Activated naive CD4-positive, alpha-beta T cell treated with anti-CD3 and anti-CD28 coated beads for 36 hours (primary cell): ENCODE data around the gene IL17C. TPM values are rescaled to one million over a fixed set of nuclear protein-coding genes. Genes with fewer than 3 reads are reported as not detected.
A peak's percentile ranks its signal among the peaks of the same experiment; 100 is the strongest.

Experiments used
- CTCF ChIA-PET: fragments of 350-600 bp; sonication (Branson Sonifier 250); formaldehyde crosslinking; loops from one replicate; lab custom pipeline; 2021; ENCODE audit warnings: antibody characterized with exemption; lab: Charles Lee
- DNase-seq: peaks from one replicate; pipeline ENCODE4 v3.0.0-alpha.2; 2020
- H3K27ac Mint-ChIP-seq: one replicate; pipeline ENCODE4 v1.8.0; 2021; ENCODE audit warnings: mild to moderate bottlenecking, mixed read lengths
- H3K27me3 Mint-ChIP-seq: one replicate; pipeline ENCODE4 v1.8.0; 2021; ENCODE audit warnings: low read depth, mixed read lengths
- H3K36me3 Mint-ChIP-seq: one replicate; pipeline ENCODE4 v1.8.0; 2021; ENCODE audit warnings: low read depth, mixed read lengths
- H3K4me1 Mint-ChIP-seq: one replicate; pipeline ENCODE4 v1.8.0; 2021; ENCODE audit warnings: low read depth, mixed read lengths
- H3K4me3 Mint-ChIP-seq: one replicate; pipeline ENCODE4 v1.8.0; 2021; ENCODE audit warnings: mild to moderate bottlenecking, moderate library complexity, mixed read lengths
- H3K9me3 Mint-ChIP-seq: one replicate; pipeline ENCODE4 v1.8.0; 2021; ENCODE audit warnings: mixed read lengths
- intact Hi-C: fragments of 100-400 bp; cut with micrococcal nuclease; formaldehyde crosslinking; loops from one replicate; pipeline ENCODE4 v1.15.1; 2023
- total RNA-seq, 2 experiments: library from RNA; stranded (reverse); gene quantifications; one replicate each; pipeline ENCODE4 v1.2.3, GENCODE V29; 2021

Gene IL17C
- total RNA-seq, 2 experiments from 2014 or later = not detected

DNA sequence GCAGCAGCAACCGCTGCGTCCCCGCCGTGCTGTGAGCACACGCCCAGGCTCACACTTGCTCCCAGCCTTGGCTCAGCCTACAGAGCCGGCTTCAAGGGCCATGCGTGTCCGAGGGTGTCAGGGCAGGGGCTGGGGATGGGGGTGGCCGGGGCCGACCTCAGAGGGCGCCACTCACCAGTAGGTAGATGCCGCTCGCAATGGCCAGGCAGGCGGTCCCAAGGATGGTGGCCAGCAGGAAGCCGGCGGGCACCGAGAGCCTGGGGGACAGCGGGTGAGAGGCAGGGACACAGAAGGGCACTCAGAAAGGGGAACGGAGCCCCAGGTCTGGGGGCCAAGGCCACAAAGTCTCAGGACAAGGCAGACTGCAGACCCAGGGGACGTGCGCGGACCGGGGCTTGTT lies 7.6 kb downstream of the IL17C start:
- no peak overlapping the region for H3K4me3 Mint-ChIP-seq
- no peaks in the 10 kb centered on the region for H3K27me3 Mint-ChIP-seq
- H3K9me3 Mint-ChIP-seq = no peaks in the 10 kb centered on the region
- CTCF ChIA-PET = no interaction called here
- peaks cover 15% of the 10 kb centered on the region for H3K4me1 Mint-ChIP-seq
- no peak overlapping the region for H3K27ac Mint-ChIP-seq
- no peak for DNase-seq
- intact Hi-C loops = no loop called here
- H3K36me3 Mint-ChIP-seq = peaks cover 9% of the 10 kb centered on the region

DNA sequence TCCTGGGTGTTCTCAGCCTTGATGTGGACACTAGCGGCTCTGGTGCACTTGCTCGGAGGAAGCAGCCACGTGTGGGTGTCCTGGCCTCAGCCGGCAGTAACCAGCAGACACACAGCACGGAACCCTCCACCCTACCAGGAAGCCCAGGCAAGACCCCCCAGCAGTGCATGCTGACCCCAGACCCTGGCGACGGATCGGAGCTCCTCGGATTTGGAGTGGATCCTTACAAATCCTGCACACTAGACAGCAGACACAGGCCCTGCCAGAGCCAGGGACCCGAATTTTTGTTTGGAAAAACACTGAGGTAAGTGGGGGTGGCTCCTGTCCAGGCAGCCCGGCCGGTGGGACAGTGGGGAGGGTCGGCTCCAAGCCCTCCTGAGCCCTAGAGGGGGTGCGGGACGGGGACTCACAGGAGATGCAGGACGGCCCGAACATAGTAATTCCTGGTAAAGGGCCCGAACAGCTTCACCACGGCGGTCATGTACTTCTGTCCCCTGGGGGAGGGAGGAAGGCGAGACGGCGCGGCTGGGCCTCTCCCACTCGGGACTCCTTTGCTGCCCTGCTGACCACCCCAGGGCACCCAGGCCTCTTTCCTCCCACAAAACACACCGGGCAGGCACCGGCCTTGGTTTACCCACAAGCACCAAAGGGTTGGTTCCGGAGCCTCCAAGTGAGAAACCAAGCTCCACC lies 8.1 kb downstream of the IL17C start:
- no peak for DNase-seq
- Mint-ChIP-seq H3K4me3 (no peak overlapping the region), H3K4me1 (peaks cover 15% of the 10 kb centered on the region), H3K9me3 (no peaks in the 10 kb centered on the region), H3K27me3 (no peaks in the 10 kb centered on the region), H3K27ac (no peak overlapping the region), H3K36me3 (peaks cover 9% of the 10 kb centered on the region)
- CTCF ChIA-PET = no interaction called here
- intact Hi-C loops = no loop called here

DNA sequence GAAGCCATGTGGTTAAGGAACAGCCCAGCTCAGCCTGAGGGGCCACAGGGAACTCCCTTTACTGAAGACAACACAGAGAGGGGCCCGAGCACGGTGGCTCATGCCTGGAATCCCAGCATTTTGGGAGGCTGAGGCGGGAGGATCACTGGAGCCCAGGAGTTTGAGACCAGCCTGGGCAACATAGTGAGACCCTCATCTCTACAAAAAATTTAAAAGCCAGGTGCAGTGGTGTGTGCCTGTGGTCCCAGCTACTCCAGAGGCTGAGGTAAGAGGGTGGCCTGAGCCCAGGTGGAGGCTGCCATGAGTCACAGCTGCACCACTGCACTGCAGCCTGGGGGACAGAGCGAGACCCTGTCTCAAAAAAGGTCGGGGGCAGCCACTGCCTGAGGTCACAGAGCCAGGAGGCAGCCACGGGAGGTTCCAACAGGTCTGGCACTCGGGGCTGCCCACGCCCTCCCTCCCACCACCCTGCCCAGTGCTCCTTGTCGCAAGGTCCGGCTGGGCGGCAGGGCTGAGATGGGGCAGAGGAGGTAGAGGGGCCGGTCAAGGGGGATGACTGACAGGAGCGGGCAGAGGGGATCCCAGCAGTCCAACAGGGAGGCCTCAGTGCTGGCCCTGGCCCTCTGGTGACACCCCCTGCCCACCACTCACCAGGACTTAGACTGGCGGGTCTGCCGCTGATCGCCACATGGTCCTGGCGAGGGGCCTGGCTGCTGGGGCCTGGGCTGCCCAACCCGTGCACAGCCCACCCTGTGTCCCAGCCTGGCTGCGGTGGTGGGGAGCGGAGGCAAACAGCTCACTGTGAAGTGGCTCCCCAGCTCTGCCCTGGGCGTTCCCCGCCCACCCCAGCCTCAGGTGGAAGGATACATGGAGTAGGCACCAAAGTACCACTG lies 9.1 kb downstream of the IL17C start:
- DNase-seq = no peak
- intact Hi-C loops = no loop called here
- CTCF ChIA-PET = no interaction called here
- Mint-ChIP-seq H3K36me3 (peaks cover 9% of the 10 kb centered on the region), H3K27ac (no peak overlapping the region), H3K27me3 (no peaks in the 10 kb centered on the region), H3K4me1 (peaks cover 21% of the 10 kb centered on the region), H3K9me3 (no peaks in the 10 kb centered on the region), H3K4me3 (no peak overlapping the region)

DNA sequence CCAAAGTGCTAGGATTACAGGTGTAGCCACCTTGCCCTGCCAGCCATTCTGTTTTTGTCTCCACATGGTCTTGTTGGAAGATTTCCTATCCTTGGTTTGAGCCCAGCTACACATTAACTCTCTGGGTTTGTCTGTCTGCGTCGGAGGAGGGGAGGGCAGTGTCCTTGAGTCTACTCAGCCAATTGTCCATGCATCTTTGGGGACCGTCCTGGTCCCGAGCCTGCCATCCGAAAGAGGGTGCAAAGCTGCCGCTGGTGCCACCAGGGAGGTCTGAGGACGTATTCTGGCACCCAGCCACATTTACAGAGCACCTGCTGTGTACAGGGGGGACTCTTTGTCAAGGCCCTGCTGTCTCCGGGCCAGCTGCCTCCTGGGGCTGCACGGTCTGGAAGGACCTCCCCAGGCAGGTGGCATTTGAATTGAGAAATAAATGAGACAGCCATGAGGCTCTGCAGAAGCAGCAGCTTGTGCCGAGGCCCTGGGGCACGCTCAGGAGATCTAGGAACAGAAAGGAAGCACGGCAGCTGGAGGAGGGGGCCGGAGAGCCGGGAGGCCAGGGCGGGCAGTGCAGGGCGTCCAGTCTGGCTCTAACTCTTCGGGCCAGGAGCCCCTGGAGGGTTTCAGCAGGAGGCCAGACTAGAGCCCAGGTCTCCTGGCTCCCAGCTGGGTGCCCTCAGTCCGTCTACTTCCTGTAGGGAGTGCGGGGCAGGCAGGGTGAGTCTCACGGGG lies 11.0 kb downstream of the IL17C start:
- peaks cover 9% of the 10 kb centered on the region for H3K36me3 Mint-ChIP-seq
- intact Hi-C loops = no loop called here
- DNase-seq = no peak
- CTCF ChIA-PET = no interaction called here
- H3K4me1 Mint-ChIP-seq = peaks cover 18% of the 10 kb centered on the region
- H3K27me3 Mint-ChIP-seq = no peaks in the 10 kb centered on the region
- H3K27ac Mint-ChIP-seq = peak overlapping the region; percentile 87
- H3K4me3 Mint-ChIP-seq = peak overlapping the region; percentile 87
- H3K9me3 Mint-ChIP-seq = no peaks in the 10 kb centered on the region

DNA sequence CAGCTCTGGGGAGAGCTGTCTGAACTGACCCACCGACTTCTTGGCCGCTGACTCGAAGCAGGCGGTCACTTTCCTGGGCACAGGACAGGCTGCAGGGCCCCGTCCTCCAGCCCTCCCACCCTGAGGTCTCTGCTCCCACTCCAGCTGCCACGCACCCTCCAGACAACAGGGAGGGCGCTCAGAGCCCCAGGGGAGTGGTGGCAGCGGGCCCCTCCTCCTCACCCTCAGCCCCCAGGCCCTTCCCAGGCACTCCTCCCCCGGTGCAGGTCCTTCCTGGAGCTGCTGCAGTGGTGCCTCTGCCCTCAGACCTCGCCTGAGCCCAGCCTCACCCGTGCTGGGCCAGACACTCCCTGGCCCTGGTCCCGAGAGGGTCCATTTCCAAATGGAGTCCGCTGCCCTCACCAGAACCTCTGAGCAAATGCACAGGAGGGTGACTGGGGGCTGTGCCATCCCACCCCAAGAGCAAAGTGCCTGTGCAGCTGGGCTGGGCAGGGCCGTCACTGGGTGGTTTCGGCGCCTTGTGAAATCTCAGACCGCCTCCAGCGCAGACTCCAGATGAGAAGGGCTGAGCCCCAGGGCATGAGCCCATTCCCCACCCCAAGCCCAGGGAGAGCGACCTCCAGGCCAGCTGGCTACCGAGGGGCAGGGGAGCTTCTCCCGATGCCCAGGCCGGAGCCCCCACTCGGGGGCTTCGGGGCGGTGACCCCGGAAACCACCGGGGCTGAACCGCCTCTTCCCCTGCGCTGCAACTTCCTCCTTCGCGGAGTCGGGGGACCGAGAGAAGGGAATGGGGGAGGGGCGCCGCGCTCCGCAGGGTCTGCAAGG lies 11.8 kb downstream of the IL17C start:
- Mint-ChIP-seq H3K9me3 (no peaks in the 10 kb centered on the region), H3K27ac (peak overlapping the region; percentile 87), H3K4me1 (peaks cover 18% of the 10 kb centered on the region), H3K27me3 (no peaks in the 10 kb centered on the region), H3K4me3 (peak overlapping the region; percentile 87), H3K36me3 (peaks cover 12% of the 10 kb centered on the region)
- intact Hi-C loops = loop anchor here (2.0 kb wide), 1 partner anchor 15 kb away; no protein-coding TSS in a partner anchor
- CTCF ChIA-PET = interaction anchor here (0.6 kb wide), 1 partner anchor 16 kb away, joined by 3 read pairs; no protein-coding TSS in a partner anchor
- peak; percentile 41 for DNase-seq

DNA sequence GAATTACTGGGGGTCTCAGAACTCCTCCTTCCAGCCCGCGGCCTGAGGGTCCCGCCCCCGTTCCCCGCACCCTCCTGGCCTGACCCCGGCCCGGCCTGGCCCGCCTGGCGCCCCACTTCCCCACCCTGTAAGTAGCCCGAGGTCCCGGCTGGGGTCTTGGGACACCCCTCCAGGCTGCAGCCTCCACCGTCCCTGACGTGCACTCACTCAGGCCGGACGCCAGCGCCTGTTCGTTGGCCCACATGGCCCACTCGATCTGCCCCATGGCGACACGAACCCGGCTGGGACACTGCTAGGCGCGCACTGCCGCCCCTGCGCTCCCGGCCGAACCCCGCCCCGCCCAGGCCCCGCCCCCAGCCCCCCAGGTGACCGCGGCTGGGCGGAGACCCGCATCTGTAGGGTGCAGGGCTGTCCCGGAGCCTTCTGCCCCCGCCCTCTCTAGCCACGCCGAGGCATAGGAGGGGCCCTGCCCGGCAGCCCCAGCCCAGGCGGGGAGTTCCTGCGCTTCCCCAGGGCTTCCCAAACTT lies 12.4 kb downstream of the IL17C start, which contains the start of gene CYBA:
Gene CYBA (minus strand): TSS at position 305 of the 527 bp plus-strand sequence. CDS start 40 bp downstream, at position 265.
- CTCF ChIA-PET = interaction anchor here (0.6 kb wide), 1 partner anchor 15 kb away, joined by 3 read pairs; no protein-coding TSS in a partner anchor
- DNase-seq = peak; percentile 91
- Mint-ChIP-seq H3K4me1 (peaks cover 18% of the 10 kb centered on the region), H3K27ac (peak within 1 kb of the TSS; percentile 95), H3K27me3 (no peaks in the 10 kb centered on the region), H3K4me3 (peak within 1 kb of the TSS; percentile 87), H3K36me3 (peaks cover 13% of the 10 kb centered on the region), H3K9me3 (no peaks in the 10 kb centered on the region)
- intact Hi-C loops = loop anchor here (1.0 to 2.0 kb wide), 9 partner anchors 12 to 199 kb away; partner anchors contain the start of genes CTU2, MVD, RNF166 and ZC3H18

DNA sequence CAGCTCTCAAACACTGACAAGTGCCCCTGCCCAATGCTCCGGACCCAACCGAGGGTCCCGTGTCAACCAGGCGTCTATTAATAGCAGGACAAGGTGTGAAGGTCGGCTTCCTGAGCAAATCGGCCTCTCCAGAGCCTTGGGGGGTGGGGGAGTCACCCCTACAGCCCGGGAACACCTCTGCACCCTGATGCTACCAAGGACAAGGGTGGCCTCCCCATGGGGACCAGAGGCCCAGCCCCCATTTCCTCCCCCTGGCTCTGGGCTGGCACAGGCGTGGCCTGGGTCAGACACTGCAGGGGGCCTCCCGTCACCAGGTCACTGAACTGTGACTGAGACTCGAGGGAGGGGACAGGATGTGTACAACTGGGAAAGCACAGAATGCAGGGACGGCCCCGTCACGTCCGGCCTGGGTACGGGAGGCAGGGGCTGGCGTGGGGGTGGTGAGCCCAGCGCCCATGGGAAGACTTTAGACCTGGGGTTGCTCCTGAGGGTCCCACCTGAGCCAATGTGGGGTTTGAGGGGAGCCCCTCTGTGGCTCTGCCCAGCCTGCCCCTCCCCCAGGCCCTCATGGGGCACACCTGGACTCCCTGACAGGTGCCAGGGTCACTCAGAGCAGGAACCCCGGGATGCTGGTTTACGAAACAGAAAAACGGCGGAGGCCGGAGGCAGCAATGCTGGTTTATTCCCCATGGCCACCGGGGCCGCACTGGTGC lies 13.1 kb downstream of the IL17C start:
- Mint-ChIP-seq H3K9me3 (no peaks in the 10 kb centered on the region), H3K27me3 (no peaks in the 10 kb centered on the region), H3K27ac (peak overlapping the region; percentile 95), H3K4me1 (peaks cover 18% of the 10 kb centered on the region), H3K36me3 (peaks cover 13% of the 10 kb centered on the region), H3K4me3 (peak overlapping the region; percentile 87)
- CTCF ChIA-PET = no interaction called here
- intact Hi-C loops = loop anchor here (1.0 to 2.0 kb wide), 9 partner anchors 12 to 199 kb away; partner anchors contain the start of genes CTU2, MVD, RNF166 and ZC3H18
- DNase-seq = peak; percentile 98

DNA sequence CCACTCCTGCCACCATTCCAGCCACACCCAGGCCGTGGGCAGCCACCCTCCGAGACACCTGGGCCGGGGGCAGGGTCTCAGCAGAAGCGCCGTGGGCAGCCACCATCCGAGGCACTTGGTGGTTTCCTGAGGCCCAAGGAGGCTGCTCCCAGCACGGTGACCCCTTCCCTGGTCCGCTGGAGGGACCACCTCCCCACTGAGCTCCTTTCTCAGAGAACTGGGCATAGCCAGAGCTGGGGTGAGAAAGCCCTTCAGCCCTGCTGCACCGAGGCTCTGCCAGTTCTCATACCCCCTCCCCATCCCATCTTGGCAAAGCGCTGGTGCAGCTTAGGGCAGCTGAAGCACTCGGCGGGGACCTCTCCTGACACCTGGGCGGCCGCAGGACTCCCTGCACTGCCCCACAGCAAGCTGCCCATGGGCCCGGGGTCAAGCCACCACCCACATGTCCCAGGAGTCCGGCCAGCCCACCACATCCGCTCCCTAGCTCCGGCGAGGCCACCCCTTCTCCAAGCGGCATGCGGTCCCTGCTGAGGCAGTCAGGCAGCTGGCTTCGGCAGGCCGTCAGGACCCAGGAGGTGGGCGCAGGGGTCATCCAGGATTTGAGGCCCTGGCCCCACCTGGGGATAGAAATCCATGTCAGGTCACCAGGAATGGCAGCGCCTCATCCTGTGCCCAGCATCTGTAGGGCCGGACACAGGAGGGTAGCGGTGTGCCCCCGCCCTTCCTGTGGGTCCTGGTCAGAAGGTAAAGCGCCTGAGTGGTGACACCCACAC lies 13.8 kb downstream of the IL17C start:
- Mint-ChIP-seq H3K27ac (peak overlapping the region; percentile 95), H3K36me3 (peaks cover 13% of the 10 kb centered on the region), H3K9me3 (no peaks in the 10 kb centered on the region), H3K4me1 (peaks cover 18% of the 10 kb centered on the region), H3K4me3 (peak overlapping the region; percentile 27), H3K27me3 (no peaks in the 10 kb centered on the region)
- CTCF ChIA-PET = no interaction called here
- intact Hi-C loops = loop anchor here (1.0 to 2.0 kb wide), 9 partner anchors 11 to 200 kb away; partner anchors contain the start of genes CTU2, MVD, RNF166 and ZC3H18
- no peak for DNase-seq

DNA sequence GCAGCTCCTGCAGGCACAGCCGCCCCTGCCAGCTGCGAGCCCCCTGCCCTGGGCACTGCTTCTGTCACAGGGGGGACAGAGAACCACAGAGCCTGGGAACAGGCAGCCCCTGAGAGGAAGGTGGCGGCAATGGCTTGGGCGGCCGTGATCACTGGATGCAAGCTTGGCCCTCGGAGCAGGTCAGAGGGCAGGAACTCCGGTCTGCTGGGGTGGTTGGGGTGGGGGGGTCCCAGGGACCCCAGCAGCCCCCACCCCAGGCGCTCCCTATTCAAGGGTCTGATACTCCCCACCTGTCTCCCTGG lies 14.3 kb downstream of the IL17C start:
- Mint-ChIP-seq H3K9me3 (no peaks in the 10 kb centered on the region), H3K36me3 (peaks cover 13% of the 10 kb centered on the region), H3K27ac (no peak overlapping the region), H3K27me3 (no peaks in the 10 kb centered on the region), H3K4me3 (no peak overlapping the region), H3K4me1 (peaks cover 18% of the 10 kb centered on the region)
- CTCF ChIA-PET = no interaction called here
- no peak for DNase-seq
- intact Hi-C loops = no loop called here

DNA sequence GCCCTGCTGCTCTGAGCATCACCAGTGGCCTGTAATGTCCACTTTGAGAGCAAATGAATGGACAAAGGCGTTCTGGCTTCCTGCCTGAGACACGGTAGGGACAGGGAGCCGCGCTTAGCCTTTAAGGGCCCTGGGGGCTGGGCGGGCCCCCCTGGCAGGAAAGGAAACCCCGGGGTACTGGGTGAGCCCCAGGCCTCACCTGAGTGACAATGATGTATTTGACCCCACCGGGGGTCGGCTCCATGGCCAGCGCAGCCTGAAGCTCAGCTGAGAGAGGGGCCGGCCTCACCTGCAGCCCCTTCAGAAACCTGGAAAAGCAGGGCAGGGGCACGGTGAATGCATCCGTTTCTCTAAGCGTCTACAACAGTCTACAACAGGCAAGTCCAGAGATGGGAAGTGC lies 14.7 kb downstream of the IL17C start:
- H3K27me3 Mint-ChIP-seq = no peaks in the 10 kb centered on the region
- intact Hi-C loops = no loop called here
- H3K36me3 Mint-ChIP-seq = peaks cover 13% of the 10 kb centered on the region
- no peak overlapping the region for H3K27ac Mint-ChIP-seq
- CTCF ChIA-PET = no interaction called here
- H3K9me3 Mint-ChIP-seq = no peaks in the 10 kb centered on the region
- H3K4me3 Mint-ChIP-seq = no peak overlapping the region
- no peak for DNase-seq
- H3K4me1 Mint-ChIP-seq = peaks cover 18% of the 10 kb centered on the region
